Panc1 (cell line): Measurements from ENCODE around the gene TBXAS1. TPM values are rescaled to one million over a fixed set of nuclear protein-coding genes. Genes with fewer than 3 reads are reported as not detected.

Experiments
- ATAC-seq: fragments of 200-7000 bp; cut with Tn5 transposase; 2 replicates; pipeline ENCODE4 v1.9.1; 2020; ENCODE audit warnings: mild to moderate bottlenecking, moderate library complexity
- BruUV-seq: library from RNA; stranded (reverse); fragments of 400-500 nt; replicated peaks from 2 replicates; lab custom pipeline; 2021; lab: Mats Ljungman, UMichigan
- CTCF ChIA-PET: fragments of 300-600 bp; sonication (Branson Sonifier 250); formaldehyde crosslinking; loops from one replicate; lab custom pipeline; 2022; ENCODE audit warnings: antibody characterized with exemption; lab: Charles Lee
- POLR2A ChIA-PET: fragments of 300-600 bp; sonication (Branson Sonifier 250); formaldehyde crosslinking; loops from one replicate; lab custom pipeline; 2022; ENCODE audit warnings: antibody characterized with exemption; lab: Charles Lee
- DNase-seq: peaks from one replicate; pipeline ENCODE4 v3.0.0-alpha.2; 2010; ENCODE audit warnings: low read depth, low spot score
- H3K27ac ChIP-seq: 2 replicates; pipeline ENCODE4 v1.5.1; 2011; ENCODE audit warnings: mild to moderate bottlenecking, low read length, inconsistent platforms
- H3K27me3 ChIP-seq: fragments of 200-500 bp; sonication (Bioruptor generic); 2 replicates; pipeline ENCODE4 v1.6.0; 2014; ENCODE audit warnings: low read length, inconsistent platforms; ENCODE audit not compliant: control insufficient read depth, insufficient read depth
- H3K36me3 ChIP-seq: fragments of 200-500 bp; sonication (Bioruptor generic); 2 replicates; pipeline ENCODE4 v1.5.1; 2014; ENCODE audit warnings: inconsistent platforms, mild to moderate bottlenecking, low read length, moderate library complexity; ENCODE audit not compliant: control insufficient read depth, insufficient read depth
- H3K4me1 ChIP-seq: 2 replicates; pipeline ENCODE4 v1.5.1; 2011; ENCODE audit warnings: inconsistent platforms, mild to moderate bottlenecking, low read length, moderate library complexity; ENCODE audit not compliant: control insufficient read depth, insufficient read depth
- H3K4me3 ChIP-seq, 2 experiments: 2 replicates each; pipeline ENCODE4 v1.5.1; 2011 to 2012; ENCODE audit warnings: low read depth in 2 of 2, low read length in 2 of 2, mild to moderate bottlenecking in 2 of 2, inconsistent platforms in 1 of 2, moderate library complexity in 1 of 2
- H3K9me3 ChIP-seq: fragments of 200-500 bp; sonication (Bioruptor generic); 2 replicates; pipeline ENCODE4 v1.5.1; 2014; ENCODE audit warnings: low read depth, mild to moderate bottlenecking, inconsistent platforms, low read length, moderate library complexity; ENCODE audit not compliant: control insufficient read depth, insufficient read depth
- POLR2AphosphoS5 ChIP-seq: IDR thresholded peaks from 2 replicates; pipeline ENCODE4 v1.6.1; 2012; ENCODE audit warnings: mild to moderate bottlenecking, low read depth, low read length, moderate library complexity
- SIN3A ChIP-seq: IDR thresholded peaks from 2 replicates; pipeline ENCODE4 v1.6.1; 2012; ENCODE audit warnings: low read depth, mild to moderate bottlenecking, low read length, moderate library complexity, borderline replicate concordance; ENCODE audit not compliant: insufficient read depth
- TCF7L2 ChIP-seq: IDR thresholded peaks from 2 replicates; pipeline ENCODE4 v1.6.1; 2011; ENCODE audit warnings: mild to moderate bottlenecking, low read depth, low read length, inconsistent platforms
- in situ Hi-C: cut with HindIII; loops from 2 replicates; pipeline ENCODE4 v1.10.0; 2016; ENCODE audit warnings: low sequenced_read_pairs, low pct_unique_long_range_greater_than_20kb
- intact Hi-C: fragments of 100-400 bp; cut with micrococcal nuclease; formaldehyde crosslinking; loops from one replicate; pipeline ENCODE4 v1.10.0; 2022; ENCODE audit not compliant: unreplicated experiment
- total RNA-seq: library from RNA; stranded (reverse); gene quantifications from one replicate; pipeline ENCODE4 v1.2.1, GENCODE V29; 2021; ENCODE audit not compliant: unreplicated experiment
- TF ChIP-seq, protein P1 (sequence below), 2 experiments: IDR thresholded peaks; 2 replicates each; pipeline ENCODE4 v1.6.1; 2011 to 2012; ENCODE audit warnings: low read depth in 2 of 2, control low read depth in 1 of 2, low read length in 1 of 2, mild to moderate bottlenecking in 1 of 2, moderate library complexity in 1 of 2; ENCODE audit not compliant: insufficient read depth in 1 of 2
- TF ChIP-seq, protein P2 (sequence below): fragments of 450-650 bp; IDR thresholded peaks from 2 replicates; pipeline ENCODE4 v1.5.1; 2017; ENCODE audit warnings: mild to moderate bottlenecking

The TBXAS1 gene
- total RNA-seq, 1 experiment from 2014 or later: 4.4 TPM

DNA sequence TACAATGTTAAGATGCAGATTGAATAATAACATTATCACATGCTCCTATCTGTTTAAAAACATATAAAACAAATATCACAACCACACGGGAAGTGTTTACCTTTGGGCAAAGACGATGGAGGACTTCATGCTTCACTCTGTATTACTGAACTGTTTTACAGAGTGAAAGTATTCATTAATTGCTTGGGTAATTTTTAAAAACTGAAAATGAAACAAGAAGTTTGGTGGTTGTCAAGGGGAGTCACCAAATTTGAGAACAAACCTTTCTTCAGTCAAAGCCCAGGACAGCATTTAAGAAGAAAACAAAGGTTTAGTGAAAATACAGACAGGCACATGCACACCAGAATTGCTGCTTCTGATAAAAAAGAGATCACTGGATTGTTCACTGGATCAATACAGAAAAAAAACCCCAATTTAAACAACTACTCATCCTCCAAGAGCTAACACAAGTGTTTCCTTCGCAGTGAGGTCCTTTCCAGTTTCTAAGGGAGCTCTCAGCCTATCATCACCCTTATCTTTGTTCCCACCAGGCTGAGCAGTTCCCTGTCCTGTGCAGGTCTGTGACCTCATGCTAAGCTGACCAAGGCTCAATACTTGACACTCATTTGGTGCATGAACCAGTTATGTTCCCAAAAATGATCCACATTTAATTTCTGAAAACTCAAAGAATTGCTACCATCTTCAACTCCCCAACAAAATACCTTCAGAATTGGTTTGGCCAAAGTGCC is 224.9 kb downstream of the TBXAS1 start:
- no peak overlapping the region for H3K27ac ChIP-seq
- H3K36me3 ChIP-seq: peaks cover 4% of the 10 kb centered on the region
- TF ChIP-seq, protein P1, sequence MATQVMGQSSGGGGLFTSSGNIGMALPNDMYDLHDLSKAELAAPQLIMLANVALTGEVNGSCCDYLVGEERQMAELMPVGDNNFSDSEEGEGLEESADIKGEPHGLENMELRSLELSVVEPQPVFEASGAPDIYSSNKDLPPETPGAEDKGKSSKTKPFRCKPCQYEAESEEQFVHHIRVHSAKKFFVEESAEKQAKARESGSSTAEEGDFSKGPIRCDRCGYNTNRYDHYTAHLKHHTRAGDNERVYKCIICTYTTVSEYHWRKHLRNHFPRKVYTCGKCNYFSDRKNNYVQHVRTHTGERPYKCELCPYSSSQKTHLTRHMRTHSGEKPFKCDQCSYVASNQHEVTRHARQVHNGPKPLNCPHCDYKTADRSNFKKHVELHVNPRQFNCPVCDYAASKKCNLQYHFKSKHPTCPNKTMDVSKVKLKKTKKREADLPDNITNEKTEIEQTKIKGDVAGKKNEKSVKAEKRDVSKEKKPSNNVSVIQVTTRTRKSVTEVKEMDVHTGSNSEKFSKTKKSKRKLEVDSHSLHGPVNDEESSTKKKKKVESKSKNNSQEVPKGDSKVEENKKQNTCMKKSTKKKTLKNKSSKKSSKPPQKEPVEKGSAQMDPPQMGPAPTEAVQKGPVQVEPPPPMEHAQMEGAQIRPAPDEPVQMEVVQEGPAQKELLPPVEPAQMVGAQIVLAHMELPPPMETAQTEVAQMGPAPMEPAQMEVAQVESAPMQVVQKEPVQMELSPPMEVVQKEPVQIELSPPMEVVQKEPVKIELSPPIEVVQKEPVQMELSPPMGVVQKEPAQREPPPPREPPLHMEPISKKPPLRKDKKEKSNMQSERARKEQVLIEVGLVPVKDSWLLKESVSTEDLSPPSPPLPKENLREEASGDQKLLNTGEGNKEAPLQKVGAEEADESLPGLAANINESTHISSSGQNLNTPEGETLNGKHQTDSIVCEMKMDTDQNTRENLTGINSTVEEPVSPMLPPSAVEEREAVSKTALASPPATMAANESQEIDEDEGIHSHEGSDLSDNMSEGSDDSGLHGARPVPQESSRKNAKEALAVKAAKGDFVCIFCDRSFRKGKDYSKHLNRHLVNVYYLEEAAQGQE (IDR thresholded peaks at IDR 0.05; ENCODE audit: insufficient read depth in 1 of 2, low read depth in 2 of 2, low read length in 1 of 2): no peak
- TF ChIP-seq POLR2AphosphoS5 (no peak), SIN3A (no peak), TCF7L2 (no peak)
- TF ChIP-seq, protein P2, sequence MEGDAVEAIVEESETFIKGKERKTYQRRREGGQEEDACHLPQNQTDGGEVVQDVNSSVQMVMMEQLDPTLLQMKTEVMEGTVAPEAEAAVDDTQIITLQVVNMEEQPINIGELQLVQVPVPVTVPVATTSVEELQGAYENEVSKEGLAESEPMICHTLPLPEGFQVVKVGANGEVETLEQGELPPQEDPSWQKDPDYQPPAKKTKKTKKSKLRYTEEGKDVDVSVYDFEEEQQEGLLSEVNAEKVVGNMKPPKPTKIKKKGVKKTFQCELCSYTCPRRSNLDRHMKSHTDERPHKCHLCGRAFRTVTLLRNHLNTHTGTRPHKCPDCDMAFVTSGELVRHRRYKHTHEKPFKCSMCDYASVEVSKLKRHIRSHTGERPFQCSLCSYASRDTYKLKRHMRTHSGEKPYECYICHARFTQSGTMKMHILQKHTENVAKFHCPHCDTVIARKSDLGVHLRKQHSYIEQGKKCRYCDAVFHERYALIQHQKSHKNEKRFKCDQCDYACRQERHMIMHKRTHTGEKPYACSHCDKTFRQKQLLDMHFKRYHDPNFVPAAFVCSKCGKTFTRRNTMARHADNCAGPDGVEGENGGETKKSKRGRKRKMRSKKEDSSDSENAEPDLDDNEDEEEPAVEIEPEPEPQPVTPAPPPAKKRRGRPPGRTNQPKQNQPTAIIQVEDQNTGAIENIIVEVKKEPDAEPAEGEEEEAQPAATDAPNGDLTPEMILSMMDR: no peak
- intact Hi-C loops: no loop called here
- no peak for ATAC-seq
- ChIA-PET POLR2A (no interaction called here), CTCF (no interaction called here)
- BruUV-seq: no TSS peak
- no peak for DNase-seq
- H3K4me3 ChIP-seq: no peak overlapping the region
- no peaks in the 10 kb centered on the region for H3K9me3 ChIP-seq
- in situ Hi-C loops: no loop called here
- H3K27me3 ChIP-seq: no peaks in the 10 kb centered on the region
- H3K4me1 ChIP-seq: peaks cover under 1% of the 10 kb centered on the region

DNA sequence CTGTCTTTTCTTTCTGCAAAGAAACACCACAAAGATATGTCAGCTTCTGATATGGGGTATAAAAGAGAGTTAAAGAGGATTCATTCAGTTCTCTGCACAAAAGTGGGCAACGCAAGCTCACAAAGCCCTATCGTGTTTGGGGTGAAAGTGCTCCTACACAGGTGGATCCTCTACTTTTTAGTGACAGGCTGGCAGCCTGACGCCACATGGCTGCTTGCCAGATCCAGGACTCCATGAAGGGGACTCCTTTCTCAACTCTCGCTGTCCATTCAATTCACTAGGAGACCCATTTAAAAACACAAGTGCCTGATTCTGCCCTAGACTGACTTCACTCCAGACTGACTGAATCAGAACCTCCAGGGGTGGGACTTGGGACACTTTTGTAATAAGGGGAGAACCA is 225.7 kb downstream of the TBXAS1 start:
- ChIA-PET CTCF (no interaction called here), POLR2A (no interaction called here)
- ATAC-seq: no peak
- Histone ChIP-seq H3K36me3 (peaks cover 4% of the 10 kb centered on the region), H3K4me3 (no peak overlapping the region), H3K9me3 (no peaks in the 10 kb centered on the region), H3K27me3 (no peaks in the 10 kb centered on the region), H3K27ac (no peak overlapping the region), H3K4me1 (peaks cover 8% of the 10 kb centered on the region)
- TF ChIP-seq SIN3A (no peak), TCF7L2 (no peak), POLR2AphosphoS5 (no peak)
- TF ChIP-seq, protein P1 (IDR thresholded peaks at IDR 0.05; ENCODE audit: insufficient read depth in 1 of 2, low read depth in 2 of 2, low read length in 1 of 2): no peak
- TF ChIP-seq, protein P2: no peak
- DNase-seq: no peak
- intact Hi-C loops: no loop called here
- in situ Hi-C loops: no loop called here
- no TSS peak for BruUV-seq
